GM12865 (cell line): ENCODE results near the gene ATRN.

Experiments
- DNase-seq: peaks from one replicate; pipeline ENCODE4 v3.0.0; 2010; ENCODE audit warnings: low read depth
- H3K4me3 ChIP-seq: 2 replicates; pipeline ENCODE4 v1.5.1; 2011; ENCODE audit warnings: mild to moderate bottlenecking, low read depth, low read length, control low read depth
- TF ChIP-seq, protein P1 (sequence below): IDR thresholded peaks from 2 replicates; pipeline ENCODE4 v1.5.1; 2011; ENCODE audit warnings: low read length, control low read depth, low read depth, inconsistent platforms; ENCODE audit not compliant: insufficient read depth; ENCODE audit errors: missing control alignments

Gene ATRN

DNA sequence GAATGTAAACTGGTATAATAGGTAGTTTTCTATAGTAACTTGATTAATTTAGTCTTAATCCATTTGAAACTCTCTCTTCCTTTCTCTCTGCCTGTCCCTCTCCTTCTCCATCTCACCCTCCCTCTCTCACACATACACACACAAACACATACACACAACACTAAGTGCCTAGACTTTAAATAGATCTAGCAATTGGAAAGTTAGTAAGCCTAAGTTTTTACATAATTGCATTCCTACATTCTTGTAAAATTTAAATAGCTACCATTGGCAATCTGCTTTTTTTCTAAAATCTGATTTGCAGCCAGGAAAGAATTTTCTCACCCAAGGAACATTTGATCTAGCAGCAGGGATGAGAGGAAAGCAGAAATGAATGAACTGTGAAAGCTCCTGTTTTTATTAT is 176.7 kb downstream of the ATRN start:
- TF ChIP-seq, protein P1, sequence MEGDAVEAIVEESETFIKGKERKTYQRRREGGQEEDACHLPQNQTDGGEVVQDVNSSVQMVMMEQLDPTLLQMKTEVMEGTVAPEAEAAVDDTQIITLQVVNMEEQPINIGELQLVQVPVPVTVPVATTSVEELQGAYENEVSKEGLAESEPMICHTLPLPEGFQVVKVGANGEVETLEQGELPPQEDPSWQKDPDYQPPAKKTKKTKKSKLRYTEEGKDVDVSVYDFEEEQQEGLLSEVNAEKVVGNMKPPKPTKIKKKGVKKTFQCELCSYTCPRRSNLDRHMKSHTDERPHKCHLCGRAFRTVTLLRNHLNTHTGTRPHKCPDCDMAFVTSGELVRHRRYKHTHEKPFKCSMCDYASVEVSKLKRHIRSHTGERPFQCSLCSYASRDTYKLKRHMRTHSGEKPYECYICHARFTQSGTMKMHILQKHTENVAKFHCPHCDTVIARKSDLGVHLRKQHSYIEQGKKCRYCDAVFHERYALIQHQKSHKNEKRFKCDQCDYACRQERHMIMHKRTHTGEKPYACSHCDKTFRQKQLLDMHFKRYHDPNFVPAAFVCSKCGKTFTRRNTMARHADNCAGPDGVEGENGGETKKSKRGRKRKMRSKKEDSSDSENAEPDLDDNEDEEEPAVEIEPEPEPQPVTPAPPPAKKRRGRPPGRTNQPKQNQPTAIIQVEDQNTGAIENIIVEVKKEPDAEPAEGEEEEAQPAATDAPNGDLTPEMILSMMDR, result no peak
- no peak for DNase-seq
- no peak overlapping the region for H3K4me3 ChIP-seq

DNA sequence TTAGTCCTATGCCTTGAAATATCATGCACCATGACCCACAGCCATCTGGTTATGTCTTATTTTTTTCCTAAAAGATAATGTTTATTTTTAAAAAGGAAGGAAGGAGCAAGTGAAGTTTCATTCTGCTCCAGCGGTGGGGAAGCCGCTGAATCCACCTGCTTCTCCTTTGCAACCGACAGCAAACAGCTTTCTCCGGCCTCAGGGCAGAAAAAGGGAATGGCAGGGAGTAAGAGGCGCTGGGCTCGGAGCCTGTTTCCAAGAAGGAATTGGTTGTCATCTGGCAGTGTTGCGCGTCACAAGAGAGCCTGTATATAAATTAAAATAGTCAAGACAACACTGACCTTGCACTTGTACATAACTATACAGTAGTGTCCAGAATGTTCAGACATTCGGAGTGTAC is 178.1 kb downstream of the ATRN start:
- no peak for DNase-seq
- TF ChIP-seq, protein P1, result no peak
- H3K4me3 ChIP-seq, result no peak overlapping the region

DNA sequence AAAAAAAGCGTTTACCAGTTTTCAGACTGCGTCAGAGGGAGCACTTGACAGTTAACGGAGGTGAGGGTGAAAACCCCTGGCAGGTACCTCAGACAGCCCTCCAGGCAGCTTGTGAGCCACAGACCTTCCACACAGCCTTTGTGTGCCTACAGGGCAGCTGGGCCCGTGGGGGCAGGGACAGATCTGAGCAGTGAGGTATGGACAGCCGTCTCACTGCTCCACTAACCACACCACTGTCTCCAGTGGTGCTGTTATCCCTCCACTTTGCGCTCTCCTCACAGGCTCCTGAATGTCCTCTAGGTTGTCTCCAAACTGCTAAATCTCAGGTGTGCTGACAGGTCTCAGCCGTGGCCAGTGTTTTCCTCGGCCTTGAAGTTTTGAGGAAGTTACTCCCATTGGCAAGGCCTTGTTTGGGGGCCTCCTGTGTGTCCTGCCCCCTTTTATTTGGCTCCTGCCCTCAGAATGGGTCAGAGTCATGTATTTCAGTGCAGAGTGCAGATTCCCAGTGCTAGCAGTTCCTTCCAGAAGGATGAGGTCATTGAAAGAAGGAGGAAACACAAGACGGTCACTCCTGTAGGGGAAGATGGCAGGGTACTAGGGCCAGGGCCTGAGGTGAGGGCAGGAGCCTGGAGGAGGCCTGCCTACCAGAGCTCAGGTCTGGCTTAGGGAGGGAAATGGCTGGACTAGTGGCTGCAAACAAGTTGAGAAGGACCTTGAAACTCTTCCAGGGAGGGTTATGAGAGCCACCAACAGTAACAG is 180.6 kb downstream of the ATRN start:
- no peak overlapping the region for H3K4me3 ChIP-seq
- TF ChIP-seq, protein P1, result no peak
- DNase-seq, result no peak

DNA sequence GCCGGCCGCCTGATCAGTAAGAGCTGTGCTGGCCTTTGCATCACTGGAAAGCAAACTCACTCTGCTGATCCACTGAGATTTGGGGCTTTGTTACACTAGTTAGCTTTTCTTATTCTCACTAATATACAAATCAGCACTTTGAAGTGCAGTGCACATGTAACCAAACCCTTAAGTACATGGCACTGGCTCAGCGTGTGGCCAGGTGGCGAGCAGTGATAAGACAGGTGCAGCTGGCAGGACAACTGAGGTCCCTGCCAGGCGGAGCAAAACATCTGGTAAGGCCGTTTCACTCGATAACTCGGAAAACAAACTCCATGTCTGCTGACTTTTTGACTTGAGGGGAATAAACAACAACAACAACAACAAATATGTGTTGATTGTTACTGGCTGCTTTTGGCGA is 181.4 kb downstream of the ATRN start:
- TF ChIP-seq, protein P1, result no peak
- no peak for DNase-seq
- no peak overlapping the region for H3K4me3 ChIP-seq

DNA sequence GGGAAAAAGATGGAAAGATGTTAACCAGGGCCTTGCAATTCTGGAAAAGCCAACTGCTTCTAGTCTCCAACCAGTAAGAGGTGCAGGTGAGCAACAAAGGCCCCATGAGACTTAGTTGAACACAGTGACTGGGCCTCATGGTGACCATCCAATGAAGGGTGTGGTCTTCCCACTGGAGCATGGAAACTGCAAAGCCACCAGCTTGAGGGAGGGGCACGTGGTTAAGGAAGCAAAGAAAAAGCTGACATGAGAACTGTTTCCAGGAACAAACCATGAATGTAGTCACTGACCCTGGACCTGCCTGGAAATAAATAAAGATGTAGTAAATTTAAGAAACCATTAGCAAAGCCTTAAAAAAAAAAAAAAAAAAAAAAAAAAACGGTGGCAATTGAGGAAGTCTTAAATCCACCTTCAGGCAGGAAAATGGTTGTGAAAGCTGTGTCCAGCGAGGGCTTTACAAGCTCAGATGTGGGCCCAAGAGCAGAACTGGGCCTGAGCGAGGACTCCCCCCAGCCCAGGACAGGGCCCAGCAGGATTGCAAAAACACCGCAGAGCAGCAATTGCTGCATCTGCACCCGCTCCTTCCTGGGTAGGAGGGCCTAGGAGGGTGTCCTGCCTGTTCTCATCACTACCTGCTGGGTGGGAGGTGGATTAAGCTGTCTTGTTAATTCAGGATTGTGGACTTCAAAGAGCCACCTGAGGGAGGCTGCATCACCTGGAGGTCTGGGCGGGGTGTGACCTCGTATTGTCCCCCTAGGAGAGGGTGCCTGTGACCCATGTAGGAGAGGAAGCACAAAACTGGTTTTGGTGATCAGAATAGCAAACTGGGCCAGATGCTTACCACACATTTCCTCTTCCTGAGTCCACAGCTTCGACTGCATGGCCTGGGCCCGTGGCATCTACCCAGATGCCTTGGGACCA is 182.1 kb downstream of the ATRN start:
- TF ChIP-seq, protein P1, result no peak
- no peak overlapping the region for H3K4me3 ChIP-seq
- no peak for DNase-seq

DNA sequence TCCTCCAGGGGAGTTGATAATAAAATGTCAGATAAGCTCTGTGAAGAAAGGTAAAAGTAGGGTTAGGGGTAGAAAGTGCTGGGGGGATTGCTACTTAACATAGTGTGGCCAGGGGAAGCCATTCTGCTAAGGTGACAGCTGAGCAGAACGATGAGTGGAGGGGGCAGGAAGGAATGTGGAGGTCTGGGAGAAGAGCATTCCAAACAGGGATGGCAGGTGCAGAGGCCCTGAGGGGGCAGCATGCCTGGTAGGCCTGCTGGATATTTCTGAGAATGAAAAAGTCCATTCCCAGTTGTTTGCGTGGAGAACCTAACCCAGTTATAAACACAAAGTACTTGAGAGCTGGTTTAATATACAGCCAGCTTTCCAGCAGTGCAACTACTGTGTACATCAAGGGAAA is 183.1 kb downstream of the ATRN start:
- no peak overlapping the region for H3K4me3 ChIP-seq
- TF ChIP-seq, protein P1, result no peak
- no peak for DNase-seq
